Lung (tissue), 12 donors: ENCODE results near the gene ATAD3C. TPM values are rescaled to one million over a fixed set of nuclear protein-coding genes. Genes with fewer than 3 reads are reported as not detected.

Source experiments
- ATAC-seq: fragments of 200-7000 bp; cut with Tn5 transposase; one replicate; pipeline ENCODE4 v1.9.1; 2020; ENCODE audit warnings: moderate number of reproducible peaks; ENCODE audit not compliant: insufficient read depth, low FRiP score
- DNase-seq, 3 donors: peaks; one replicate each; pipeline ENCODE4 v3.0.0-alpha.2; 2013 to 2017
- H3K27ac ChIP-seq, 2 donors: one replicate each; pipeline ENCODE4 v1.5.1; 2013; ENCODE audit warnings: mild to moderate bottlenecking in 2 of 2, moderate library complexity in 2 of 2, control low read depth in 1 of 2, inconsistent platforms in 1 of 2, low read depth in 1 of 2, low read length in 1 of 2
- H3K27me3 ChIP-seq, 3 donors: one replicate each; pipeline ENCODE4 v1.5.1; 2013; ENCODE audit warnings: low read length in 2 of 3; ENCODE audit not compliant: control insufficient read depth in 3 of 3, insufficient read depth in 3 of 3
- H3K36me3 ChIP-seq, 4 donors: one replicate each; pipeline ENCODE4 v1.5.1; 2013; ENCODE audit warnings: low read length in 4 of 4, mild to moderate bottlenecking in 1 of 4, moderate library complexity in 1 of 4; ENCODE audit not compliant: control insufficient read depth in 4 of 4, insufficient read depth in 4 of 4
- H3K4me1 ChIP-seq, 5 donors: one replicate each; pipeline ENCODE4 v1.5.1; 2013; ENCODE audit warnings: low read length in 5 of 5, mild to moderate bottlenecking in 2 of 5, moderate library complexity in 1 of 5; ENCODE audit not compliant: control insufficient read depth in 5 of 5, insufficient read depth in 5 of 5
- H3K4me3 ChIP-seq: one replicate; pipeline ENCODE4 v1.5.1; 2013; ENCODE audit warnings: mild to moderate bottlenecking, control low read depth, moderate library complexity
- H3K9ac ChIP-seq, 2 donors: one replicate each; pipeline ENCODE4 v1.5.1; 2013; ENCODE audit warnings: low read length in 2 of 2, control low read depth in 1 of 2; ENCODE audit not compliant: insufficient read depth in 1 of 2
- H3K9me3 ChIP-seq, 4 donors: one replicate each; pipeline ENCODE4 v1.5.1; 2013; ENCODE audit warnings: low read length in 3 of 4, mild to moderate bottlenecking in 1 of 4, moderate library complexity in 1 of 4; ENCODE audit not compliant: control insufficient read depth in 4 of 4, insufficient read depth in 3 of 4
- WGBS, 2 donors: extraction: QIAGEN DNeasy Blood & Tissue Kit; methylation state at CpG; one replicate each; pipeline ENCODE4 v1.1.7; 2013; 5-methylcytosine and 5-hydroxymethylcytosine counted together
- polyA plus RNA-seq, 2 donors: library from polyadenylated mRNA; stranded (reverse); fragments of 200-250 nt; gene quantifications; one replicate each; pipeline ENCODE4 v1.2.1, GENCODE V29; 2013
- total RNA-seq, 2 donors: library from RNA; depleted of rRNA in 1 of 2; stranded (reverse); fragments of >200 nt in 1 of 2; gene quantifications; one replicate each; pipeline ENCODE4 v1.2.1, GENCODE V29; 2014 to 2021
- TF ChIP-seq, protein P1 (sequence below): IDR thresholded peaks from 2 replicates; pipeline ENCODE4 v1.5.1; 2012; ENCODE audit warnings: mild to moderate bottlenecking; ENCODE audit errors: control extremely low read depth, extremely low read depth
- donor health status: control.
- donor health status: control.
- donor health status: Bipolar disorder and iron deficiency.
- donor health status: healthy.
- donor health status: DM: yes; HTN: yes; CAD: no.

The ATAD3C gene
- total and polyA plus RNA-seq, 4 donors, result 0.60 to 18.0 (median 14.8) TPM

- no peaks in the 10 kb centered on the region for H3K9me3 ChIP-seq
- ATAC-seq, result no peak
- DNase-seq, result no peak
- no peak overlapping the region for H3K27ac ChIP-seq
- H3K9ac ChIP-seq, result no peak overlapping the region
- TF ChIP-seq, protein P1, sequence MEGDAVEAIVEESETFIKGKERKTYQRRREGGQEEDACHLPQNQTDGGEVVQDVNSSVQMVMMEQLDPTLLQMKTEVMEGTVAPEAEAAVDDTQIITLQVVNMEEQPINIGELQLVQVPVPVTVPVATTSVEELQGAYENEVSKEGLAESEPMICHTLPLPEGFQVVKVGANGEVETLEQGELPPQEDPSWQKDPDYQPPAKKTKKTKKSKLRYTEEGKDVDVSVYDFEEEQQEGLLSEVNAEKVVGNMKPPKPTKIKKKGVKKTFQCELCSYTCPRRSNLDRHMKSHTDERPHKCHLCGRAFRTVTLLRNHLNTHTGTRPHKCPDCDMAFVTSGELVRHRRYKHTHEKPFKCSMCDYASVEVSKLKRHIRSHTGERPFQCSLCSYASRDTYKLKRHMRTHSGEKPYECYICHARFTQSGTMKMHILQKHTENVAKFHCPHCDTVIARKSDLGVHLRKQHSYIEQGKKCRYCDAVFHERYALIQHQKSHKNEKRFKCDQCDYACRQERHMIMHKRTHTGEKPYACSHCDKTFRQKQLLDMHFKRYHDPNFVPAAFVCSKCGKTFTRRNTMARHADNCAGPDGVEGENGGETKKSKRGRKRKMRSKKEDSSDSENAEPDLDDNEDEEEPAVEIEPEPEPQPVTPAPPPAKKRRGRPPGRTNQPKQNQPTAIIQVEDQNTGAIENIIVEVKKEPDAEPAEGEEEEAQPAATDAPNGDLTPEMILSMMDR, result no peak
- no peak overlapping the region for H3K4me3 ChIP-seq
- H3K27me3 ChIP-seq, result no peaks in the 10 kb centered on the region
- H3K4me1 ChIP-seq, result peaks cover 0 to 32% (median 9%) of the 10 kb centered on the region in 5 donors
- 89 to 92% methylated on average over 12 of the region's 12 CpGs for WGBS, 2 donors
- no peaks in the 10 kb centered on the region for H3K36me3 ChIP-seq
Measured at GRCh38 chr1:1425426-1425752, 24.1 kb upstream of the ATAD3C start.

DNA sequence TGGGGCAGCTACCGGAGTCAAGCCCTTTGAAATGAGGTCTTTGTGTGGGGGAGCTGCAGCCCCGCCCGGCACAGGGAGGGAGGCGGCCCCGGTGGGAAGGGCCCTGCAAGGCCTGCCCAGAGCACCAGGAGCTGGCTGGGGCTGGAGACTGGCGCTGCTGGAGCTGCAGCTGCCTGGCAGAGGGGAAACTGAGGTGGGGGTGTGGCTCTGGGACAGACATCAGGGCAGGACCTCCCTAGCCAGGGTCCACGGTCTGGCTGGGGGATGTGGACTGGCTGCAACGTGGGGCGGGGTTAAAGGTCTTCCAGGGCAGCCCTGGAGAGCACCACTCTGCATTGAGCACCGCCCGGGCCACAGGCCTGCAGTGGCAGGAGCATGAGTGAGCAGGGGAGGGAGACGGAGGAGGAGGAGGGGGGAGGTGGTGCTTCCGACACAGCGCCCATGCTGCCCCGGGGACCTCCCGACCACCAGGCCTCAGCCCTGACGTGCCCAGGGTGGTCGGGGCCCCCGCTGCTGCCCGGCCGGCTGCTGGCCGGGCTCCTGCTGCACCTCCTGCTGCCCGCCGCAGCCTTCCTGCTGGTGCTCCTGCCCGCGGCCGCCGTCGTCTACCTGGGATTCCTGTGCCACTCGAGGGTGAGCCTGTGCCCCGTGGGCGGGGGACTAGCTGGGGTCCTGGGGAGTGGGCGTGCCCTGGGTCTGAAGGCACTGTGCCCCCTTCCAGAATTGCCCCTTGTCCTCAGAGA lies 23.6 kb upstream of the ATAD3C start:
- Histone ChIP-seq H3K27ac (no peak overlapping the region), H3K4me3 (no peak overlapping the region), H3K4me1 (peaks cover 0 to 34% (median 10%) of the 10 kb centered on the region in 5 donors), H3K36me3 (no peaks in the 10 kb centered on the region), H3K9ac (no peak overlapping the region), H3K9me3 (no peaks in the 10 kb centered on the region), H3K27me3 (no peaks in the 10 kb centered on the region)
- WGBS, 2 donors, result 45 to 52% methylated on average over 29 to 33 of the region's 33 CpGs
- ATAC-seq (no peak), DNase-seq (no peak)
- TF ChIP-seq, protein P1, result no peak

- H3K4me3 ChIP-seq, result no peak overlapping the region
- no peak for DNase-seq
- no peak for ATAC-seq
- no peaks in the 10 kb centered on the region for H3K27me3 ChIP-seq
- no peaks in the 10 kb centered on the region for H3K9me3 ChIP-seq
- 27 to 41% methylated on average over 12 to 19 of the region's 19 CpGs for WGBS, 2 donors
- H3K9ac ChIP-seq, result no peak overlapping the region
- H3K36me3 ChIP-seq, result no peaks in the 10 kb centered on the region
- TF ChIP-seq, protein P1, result no peak
- peaks cover 0 to 34% (median 16%) of the 10 kb centered on the region in 5 donors for H3K4me1 ChIP-seq
- H3K27ac ChIP-seq, result no peak overlapping the region
Measured at GRCh38 chr1:1426496-1427105, 22.9 kb upstream of the ATAD3C start.
